SW480 (cell line): ENCODE measurements around the gene KAZN.

Source experiments
- DNase-seq: peaks from one replicate; pipeline ENCODE4 v3.0.0-alpha.2; 2016; ENCODE audit warnings: low spot score

The KAZN gene

GRCh38 chr1:14795589-14795988 is 197.1 kb downstream of the KAZN start:
- no peak for DNase-seq

- DNase-seq: no peak
Measured at GRCh38 chr1:14800014-14800413, 201.5 kb downstream of the KAZN start.

- no peak for DNase-seq
Measured at GRCh38 chr1:14800500-14801076, 202.1 kb downstream of the KAZN start.

- DNase-seq: no peak
Measured at GRCh38 chr1:14803002-14803789, 204.7 kb downstream of the KAZN start.

- peak; percentile 21 for DNase-seq
Measured at GRCh38 chr1:14804626-14805025, 206.1 kb downstream of the KAZN start.

- DNase-seq: no peak
Measured at GRCh38 chr1:14806772-14807171, 208.3 kb downstream of the KAZN start.

GRCh38 chr1:14808768-14809167 is 210.3 kb downstream of the KAZN start:
- DNase-seq: no peak

GRCh38 chr1:14809191-14809981 is 210.9 kb downstream of the KAZN start:
- DNase-seq: no peak

- DNase-seq: no peak
Measured at GRCh38 chr1:14810595-14811361, 212.3 kb downstream of the KAZN start.

GRCh38 chr1:14811573-14811972 is 213.1 kb downstream of the KAZN start:
- no peak for DNase-seq

- DNase-seq: no peak
Measured at GRCh38 chr1:14812189-14812588, 213.7 kb downstream of the KAZN start.

GRCh38 chr1:14815175-14815877 is 216.8 kb downstream of the KAZN start:
- no peak for DNase-seq

GRCh38 chr1:14817223-14818170 is 219.0 kb downstream of the KAZN start:
- no peak for DNase-seq

- peak; percentile 23 for DNase-seq
Measured at GRCh38 chr1:14820295-14821085, 222.0 kb downstream of the KAZN start.

GRCh38 chr1:14822493-14822892 is 224.0 kb downstream of the KAZN start:
- peak; percentile 70 for DNase-seq

GRCh38 chr1:14822996-14823395 is 224.5 kb downstream of the KAZN start:
- DNase-seq: no peak

- no peak for DNase-seq
Measured at GRCh38 chr1:14824314-14824915, 225.9 kb downstream of the KAZN start.

- DNase-seq: no peak
Measured at GRCh38 chr1:14825396-14825795, 226.9 kb downstream of the KAZN start.

- no peak for DNase-seq
Measured at GRCh38 chr1:14826172-14826636, 227.7 kb downstream of the KAZN start.
